ENCODE data around the gene FHDC1.

GRCh38 chr4:152943672-152944071, 7.5 kb downstream of the FHDC1 start:
- TF ChIP-seq ATF3 (CRISPR knock-in tag; conservative IDR thresholded peaks at IDR 0.05) (no peak), CTCF (IDR thresholded peaks at IDR 0.05) (no peak), ELF4 (CRISPR knock-in tag; IDR thresholded peaks at IDR 0.05; ENCODE audit: low read depth) (no peak), OVOL2 (CRISPR knock-in tag; IDR thresholded peaks at IDR 0.05; ENCODE audit: borderline replicate concordance) (no peak)

All from WTC11 (cell line).